Breast epithelium (tissue), 3 donors: ENCODE measurements around the gene INTS3.

Experiments used
- POLR2AphosphoS5 ChIP-seq, 3 donors: sonication (generic); formaldehyde crosslinking; IDR thresholded peaks; one replicate each; pipeline ENCODE4 v1.6.1; 2017; ENCODE audit warnings: antibody characterized with exemption in 3 of 3
- TF ChIP-seq, protein P1 (sequence below), 3 donors: fragments of 450-650 bp; IDR thresholded peaks; one replicate each; pipeline ENCODE4 v1.5.1; 2016 to 2017; ENCODE audit warnings: antibody characterized with exemption in 3 of 3, mild to moderate bottlenecking in 3 of 3, moderate library complexity in 3 of 3

DNA sequence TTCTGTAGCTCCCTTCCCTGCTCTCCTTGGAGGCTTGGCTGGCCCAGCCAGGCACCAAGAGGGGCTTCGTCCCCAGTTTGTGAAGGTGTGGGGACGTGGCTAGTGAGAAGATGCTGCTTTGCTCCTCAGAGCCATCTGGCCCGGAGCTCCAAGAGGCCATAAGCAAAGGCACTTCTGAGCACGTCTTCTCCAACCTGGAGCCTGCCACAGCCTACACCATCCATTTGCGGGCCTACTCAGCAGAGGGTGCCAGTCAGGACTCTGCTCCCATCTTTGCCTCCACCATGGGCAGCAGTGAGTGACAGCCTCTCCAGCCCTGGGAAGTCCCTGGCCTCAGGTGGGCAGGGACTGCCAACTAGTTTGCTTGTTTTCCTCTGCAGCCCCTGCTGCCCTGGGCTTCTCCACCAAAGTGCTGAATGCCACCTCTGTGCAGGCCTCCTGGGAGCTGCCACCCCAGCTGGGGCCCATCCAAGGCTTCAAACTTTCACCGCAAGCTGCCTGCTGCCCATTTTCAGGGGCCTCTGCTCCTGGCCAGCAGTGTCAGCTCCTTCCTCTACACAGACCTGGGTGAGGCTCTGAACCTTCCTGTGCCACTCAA, 73.3 kb downstream of the INTS3 start:
- TF ChIP-seq, protein P1, sequence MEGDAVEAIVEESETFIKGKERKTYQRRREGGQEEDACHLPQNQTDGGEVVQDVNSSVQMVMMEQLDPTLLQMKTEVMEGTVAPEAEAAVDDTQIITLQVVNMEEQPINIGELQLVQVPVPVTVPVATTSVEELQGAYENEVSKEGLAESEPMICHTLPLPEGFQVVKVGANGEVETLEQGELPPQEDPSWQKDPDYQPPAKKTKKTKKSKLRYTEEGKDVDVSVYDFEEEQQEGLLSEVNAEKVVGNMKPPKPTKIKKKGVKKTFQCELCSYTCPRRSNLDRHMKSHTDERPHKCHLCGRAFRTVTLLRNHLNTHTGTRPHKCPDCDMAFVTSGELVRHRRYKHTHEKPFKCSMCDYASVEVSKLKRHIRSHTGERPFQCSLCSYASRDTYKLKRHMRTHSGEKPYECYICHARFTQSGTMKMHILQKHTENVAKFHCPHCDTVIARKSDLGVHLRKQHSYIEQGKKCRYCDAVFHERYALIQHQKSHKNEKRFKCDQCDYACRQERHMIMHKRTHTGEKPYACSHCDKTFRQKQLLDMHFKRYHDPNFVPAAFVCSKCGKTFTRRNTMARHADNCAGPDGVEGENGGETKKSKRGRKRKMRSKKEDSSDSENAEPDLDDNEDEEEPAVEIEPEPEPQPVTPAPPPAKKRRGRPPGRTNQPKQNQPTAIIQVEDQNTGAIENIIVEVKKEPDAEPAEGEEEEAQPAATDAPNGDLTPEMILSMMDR (IDR thresholded peaks at IDR 0.05), result no peak
- TF ChIP-seq POLR2AphosphoS5 (IDR thresholded peaks at IDR 0.05), result no peak
